GM18517 (cell line): ENCODE results near the gene LINGO1.

ENCODE experiments used
- ATAC-seq: cut with Tn5 transposase; IDR thresholded peaks from one replicate; pipeline ENCODE4 v1.9.1; 2021; ENCODE audit warnings: mild to moderate bottlenecking, moderate library complexity; ENCODE audit not compliant: unreplicated experiment

LINGO1 gene

GRCh38 chr15:77598644-77599043, 34.1 kb downstream of the LINGO1 start:
- ATAC-seq = no peak

GRCh38 chr15:77597804-77598453, 34.8 kb downstream of the LINGO1 start:
- no peak for ATAC-seq

GRCh38 chr15:77596821-77597803, 35.6 kb downstream of the LINGO1 start:
- ATAC-seq = no peak

GRCh38 chr15:77595231-77595630, 37.5 kb downstream of the LINGO1 start:
- ATAC-seq = no peak

- ATAC-seq = no peak
Measured at GRCh38 chr15:77592758-77593157, 40.0 kb downstream of the LINGO1 start.

GRCh38 chr15:77591968-77592613, 40.6 kb downstream of the LINGO1 start:
- no peak for ATAC-seq

GRCh38 chr15:77589839-77590238, 42.9 kb downstream of the LINGO1 start:
- no peak for ATAC-seq

- no peak for ATAC-seq
Measured at GRCh38 chr15:77588126-77588525, 44.6 kb downstream of the LINGO1 start.

GRCh38 chr15:77584691-77585090, 48.0 kb downstream of the LINGO1 start:
- no peak for ATAC-seq

GRCh38 chr15:77584201-77584600, 48.5 kb downstream of the LINGO1 start:
- ATAC-seq = no peak

- no peak for ATAC-seq
Measured at GRCh38 chr15:77582763-77583162, 49.9 kb downstream of the LINGO1 start.

- ATAC-seq = no peak
Measured at GRCh38 chr15:77581896-77582569, 50.7 kb downstream of the LINGO1 start.

GRCh38 chr15:77580996-77581682, 51.6 kb downstream of the LINGO1 start:
- ATAC-seq = no peak

GRCh38 chr15:77579498-77580188, 53.1 kb downstream of the LINGO1 start:
- no peak for ATAC-seq

GRCh38 chr15:77578641-77579372, 53.9 kb downstream of the LINGO1 start:
- no peak for ATAC-seq

- ATAC-seq = no peak
Measured at GRCh38 chr15:77577366-77577950, 55.3 kb downstream of the LINGO1 start.

- no peak for ATAC-seq
Measured at GRCh38 chr15:77576538-77576937, 56.2 kb downstream of the LINGO1 start.

- ATAC-seq = no peak
Measured at GRCh38 chr15:77575203-77575934, 57.3 kb downstream of the LINGO1 start.
